GM12874 (cell line): ENCODE measurements around the gene WDR18.

Experiments
- TF ChIP-seq, protein P1 (sequence below): IDR thresholded peaks from 2 replicates; pipeline ENCODE4 v1.5.1; 2011; ENCODE audit warnings: low read depth, mild to moderate bottlenecking, control low read depth, low read length, moderate library complexity; ENCODE audit not compliant: insufficient read depth

The WDR18 gene

DNA sequence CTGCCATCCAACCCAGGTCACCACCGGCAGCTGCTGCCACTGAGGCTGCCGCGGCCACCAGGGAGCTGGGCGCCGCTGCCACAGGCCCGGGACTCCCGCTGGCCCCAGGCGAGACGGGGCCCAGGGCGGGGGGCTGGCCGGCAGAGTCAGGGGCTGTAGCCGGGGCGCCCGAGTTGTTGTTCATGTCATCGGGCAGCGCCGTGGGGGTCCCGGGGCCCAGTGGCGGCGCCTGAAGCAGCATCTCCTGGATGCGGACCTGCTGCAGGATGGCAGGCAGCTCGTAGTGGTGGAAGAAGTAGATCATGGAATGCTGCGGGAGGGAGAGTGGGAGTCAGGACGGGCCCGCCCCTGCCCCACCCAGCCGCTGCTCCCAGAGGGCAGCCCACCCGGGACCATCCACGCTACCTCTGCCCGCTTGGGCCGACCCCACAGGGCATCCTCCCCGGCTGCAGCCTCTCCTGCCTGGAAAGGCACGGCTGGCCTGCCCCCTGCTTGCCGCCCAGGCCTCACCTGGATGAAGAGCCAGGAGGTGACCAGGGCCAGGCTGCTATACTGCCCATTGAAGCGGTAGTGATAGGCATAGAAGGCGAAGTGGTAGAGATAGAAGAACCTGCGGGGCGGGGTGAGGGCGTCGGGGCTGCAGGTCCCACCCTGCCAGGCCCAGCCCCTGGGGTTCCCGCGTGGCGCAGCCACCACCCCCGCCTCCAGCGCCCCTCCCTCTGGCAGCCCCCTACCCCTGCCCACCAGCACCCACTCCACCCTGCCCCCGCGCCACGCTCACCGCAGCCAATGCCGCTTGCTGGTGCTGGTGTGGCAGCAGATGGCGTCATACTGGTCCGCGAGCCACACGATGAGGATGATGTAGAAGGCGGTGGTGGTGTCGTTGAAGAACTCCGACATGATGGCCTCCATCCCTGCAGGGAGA, 26.7 kb downstream of the WDR18 start:
- TF ChIP-seq, protein P1, sequence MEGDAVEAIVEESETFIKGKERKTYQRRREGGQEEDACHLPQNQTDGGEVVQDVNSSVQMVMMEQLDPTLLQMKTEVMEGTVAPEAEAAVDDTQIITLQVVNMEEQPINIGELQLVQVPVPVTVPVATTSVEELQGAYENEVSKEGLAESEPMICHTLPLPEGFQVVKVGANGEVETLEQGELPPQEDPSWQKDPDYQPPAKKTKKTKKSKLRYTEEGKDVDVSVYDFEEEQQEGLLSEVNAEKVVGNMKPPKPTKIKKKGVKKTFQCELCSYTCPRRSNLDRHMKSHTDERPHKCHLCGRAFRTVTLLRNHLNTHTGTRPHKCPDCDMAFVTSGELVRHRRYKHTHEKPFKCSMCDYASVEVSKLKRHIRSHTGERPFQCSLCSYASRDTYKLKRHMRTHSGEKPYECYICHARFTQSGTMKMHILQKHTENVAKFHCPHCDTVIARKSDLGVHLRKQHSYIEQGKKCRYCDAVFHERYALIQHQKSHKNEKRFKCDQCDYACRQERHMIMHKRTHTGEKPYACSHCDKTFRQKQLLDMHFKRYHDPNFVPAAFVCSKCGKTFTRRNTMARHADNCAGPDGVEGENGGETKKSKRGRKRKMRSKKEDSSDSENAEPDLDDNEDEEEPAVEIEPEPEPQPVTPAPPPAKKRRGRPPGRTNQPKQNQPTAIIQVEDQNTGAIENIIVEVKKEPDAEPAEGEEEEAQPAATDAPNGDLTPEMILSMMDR, result no peak

DNA sequence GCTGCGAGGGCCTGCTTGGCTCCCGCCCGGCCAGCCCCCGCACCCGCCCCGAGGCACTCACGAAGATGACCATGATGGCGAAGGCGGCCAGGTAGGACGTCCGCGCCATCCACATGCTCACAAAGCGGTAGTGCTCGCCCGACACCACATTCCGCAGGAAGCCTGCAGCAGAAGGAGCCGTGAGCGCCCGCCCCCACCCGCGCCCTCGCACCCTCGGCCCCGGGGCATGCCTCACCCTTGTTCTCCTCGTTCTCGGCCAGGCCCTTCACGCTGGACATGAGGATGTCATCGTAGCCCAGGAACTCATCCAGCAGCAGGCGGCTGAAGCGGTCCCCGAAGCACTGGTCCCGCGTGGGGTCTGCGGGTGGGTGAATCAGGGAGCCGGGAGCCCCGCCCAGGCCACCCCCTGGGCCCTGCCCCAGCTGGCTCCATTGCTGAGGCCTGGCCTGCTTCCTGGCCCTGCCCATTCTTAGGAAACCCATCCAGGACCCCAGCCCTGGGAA, 27.7 kb downstream of the WDR18 start:
- TF ChIP-seq, protein P1, result no peak

DNA sequence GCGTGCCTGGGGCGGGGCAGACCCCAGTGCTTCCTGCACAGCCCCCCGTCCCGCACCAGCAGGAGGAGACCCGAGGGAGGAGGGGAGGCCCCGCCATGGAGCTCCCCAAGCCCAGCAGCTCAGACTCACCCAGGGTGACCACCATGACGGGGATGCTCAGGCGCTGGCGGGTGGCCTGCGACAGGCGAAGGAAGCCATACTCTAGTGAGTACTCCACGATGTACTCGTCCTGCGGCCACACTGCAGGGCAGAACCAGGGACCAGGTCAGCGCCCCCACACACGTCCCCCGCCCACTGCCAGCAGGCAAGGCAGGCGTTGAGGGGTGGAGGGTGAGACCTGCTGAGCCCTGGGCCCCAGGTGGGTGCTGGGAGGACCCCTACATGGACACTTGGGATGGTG, 28.2 kb downstream of the WDR18 start:
- TF ChIP-seq, protein P1, result no peak

DNA sequence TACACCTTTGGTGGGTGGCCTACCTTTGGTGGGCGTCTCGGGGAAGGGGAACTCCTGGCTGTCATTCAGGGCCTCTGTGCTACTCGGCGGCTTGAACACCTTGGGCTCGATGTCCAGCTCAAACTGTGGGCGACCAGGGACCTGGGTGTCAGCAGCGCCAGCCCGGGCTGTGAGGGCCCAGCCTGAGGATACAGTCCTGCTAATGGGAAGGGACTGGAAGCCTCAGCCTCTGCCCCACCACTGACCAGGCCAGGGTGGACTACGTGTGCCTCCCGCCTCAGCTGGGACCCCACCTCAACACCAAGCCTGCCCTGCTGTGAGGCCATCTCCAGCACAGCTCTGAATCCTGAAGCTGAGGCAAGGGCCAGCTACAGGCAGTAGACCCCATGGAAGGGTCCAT, 29.1 kb downstream of the WDR18 start:
- TF ChIP-seq, protein P1, result no peak

DNA sequence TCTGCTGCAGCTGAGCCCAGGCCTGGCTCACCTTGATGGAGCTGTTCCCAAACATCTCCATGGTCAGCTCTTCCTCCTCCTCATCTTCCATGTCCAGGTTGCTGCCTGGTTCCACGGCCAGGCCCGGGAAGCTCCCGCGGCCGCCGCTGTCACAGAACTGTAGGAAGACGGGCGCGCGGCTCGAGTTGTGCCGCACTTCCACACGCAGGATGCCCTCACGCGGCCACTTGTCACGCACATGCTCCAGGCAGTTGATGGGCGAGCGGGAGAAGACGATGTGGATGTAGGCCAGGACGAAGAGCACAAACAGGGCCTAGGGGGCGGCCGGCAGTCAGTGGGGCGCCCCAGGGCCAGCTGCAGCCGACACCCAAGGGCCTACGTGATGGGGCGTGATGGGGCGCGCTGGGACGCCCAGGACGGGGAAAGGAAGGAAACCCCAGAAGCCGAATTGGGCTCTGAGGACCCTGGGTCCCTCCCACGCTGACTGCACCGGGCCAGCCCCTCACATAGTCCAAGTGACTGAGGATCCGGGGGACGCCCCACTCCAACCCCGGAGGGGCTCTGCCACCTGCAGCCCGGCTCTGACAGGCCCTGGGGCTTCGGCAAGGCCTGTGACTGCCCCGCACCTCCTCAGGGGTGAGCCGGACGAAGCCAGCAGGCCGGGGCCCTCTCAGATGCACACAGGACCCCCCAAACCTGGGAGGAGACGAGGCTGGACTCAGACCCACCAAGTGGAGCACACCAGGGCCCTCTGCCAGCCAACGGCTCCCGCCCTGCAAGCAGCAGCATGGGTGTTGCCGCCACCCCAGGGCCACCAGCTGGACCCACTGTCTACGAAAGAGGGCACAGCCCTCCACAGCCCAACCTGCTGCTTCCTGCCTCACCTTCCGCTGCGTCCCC, 30.3 kb downstream of the WDR18 start:
- TF ChIP-seq, protein P1, result no peak

DNA sequence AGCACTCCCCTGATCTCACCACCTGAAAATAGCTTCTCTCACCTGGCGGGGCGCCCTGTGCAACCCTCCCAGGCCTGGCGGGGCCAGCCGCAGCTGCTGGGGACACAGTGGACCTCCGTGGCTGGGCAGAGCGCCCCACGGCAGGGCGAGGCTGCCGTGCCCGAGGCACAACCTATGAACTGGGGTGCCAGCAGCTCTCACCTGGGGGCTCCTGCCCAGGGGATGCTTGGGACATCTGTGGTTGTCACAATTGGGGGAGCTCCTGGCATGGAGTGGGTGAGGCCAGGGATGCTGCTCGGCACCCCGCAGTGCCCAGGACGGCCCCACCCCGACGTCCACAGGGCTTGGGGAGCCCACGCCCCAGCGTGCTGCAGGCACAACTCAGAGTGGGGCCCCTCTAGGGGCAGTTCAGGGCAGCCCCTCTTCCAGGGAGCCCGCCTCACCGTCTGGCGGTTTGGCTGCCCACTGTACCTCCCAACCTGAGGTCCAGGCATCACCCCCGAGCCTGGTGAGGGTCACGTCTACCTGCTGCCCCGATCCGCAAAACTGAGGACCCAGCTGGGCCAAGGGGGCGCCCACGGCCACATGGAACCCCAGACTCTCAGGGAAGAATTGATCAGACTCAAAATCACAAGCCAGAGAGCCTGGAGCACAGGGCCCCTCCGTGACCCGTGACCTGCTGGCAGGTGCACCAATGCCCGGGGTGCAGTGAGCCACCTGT, 31.1 kb downstream of the WDR18 start:
- TF ChIP-seq, protein P1, result no peak
